Gastrocnemius medialis (tissue), 4 donors: ENCODE measurements around the gene CIPC. TPM values are rescaled to one million over a fixed set of nuclear protein-coding genes. Genes with fewer than 3 reads are reported as not detected.

Experiments used
- ATAC-seq, 2 donors: fragments of 150-250 bp; one replicate each; pipeline ENCODE4 v1.9.1; 2016
- DNase-seq, 2 donors: peaks; one replicate each; pipeline ENCODE4 v3.0.0-alpha.2; 2019
- H3K27ac ChIP-seq, 4 donors: fragments of 200-600 bp; sonication (generic); 1 replicate in 1 of 4; 2 replicates in 3 of 4; pipeline ENCODE4 v1.5.1; 2016 to 2018; ENCODE audit warnings: mild to moderate bottlenecking in 2 of 4, moderate library complexity in 1 of 4
- H3K27me3 ChIP-seq, 3 donors: fragments of 200-600 bp; sonication (generic) in 2 of 3; 1 replicate in 1 of 3; 2 replicates in 2 of 3; pipeline versions ENCODE4 v1.5.1 to v1.6.0; 2016 to 2019; ENCODE audit warnings: mild to moderate bottlenecking in 1 of 3, moderate library complexity in 1 of 3
- H3K36me3 ChIP-seq, 2 donors: fragments of 200-600 bp; sonication (generic) in 1 of 2; one replicate each; pipeline ENCODE4 v1.5.1; 2017 to 2018
- H3K4me1 ChIP-seq, 2 donors: fragments of 200-600 bp; sonication (generic) in 1 of 2; one replicate each; pipeline ENCODE4 v1.5.1; 2016 to 2017; ENCODE audit warnings: mild to moderate bottlenecking in 2 of 2
- H3K4me3 ChIP-seq, 4 donors: fragments of 200-600 bp; sonication (generic) in 3 of 4; 1 replicate in 1 of 4; 2 replicates in 3 of 4; pipeline ENCODE4 v1.5.1; 2016 to 2019; ENCODE audit warnings: mild to moderate bottlenecking in 2 of 4
- H3K9me3 ChIP-seq, 3 donors: fragments of 200-600 bp; sonication (generic) in 2 of 3; 1 replicate in 1 of 3; 2 replicates in 2 of 3; pipeline ENCODE4 v1.5.1; 2016 to 2019
- CTCF ChIP-seq, 5 experiments: fragments of 450-650 bp in 3 of 5; fragments of 200-600 bp in 2 of 5; sonication (generic) in 2 of 5; IDR thresholded peaks in 4 of 5; conservative IDR thresholded peaks in 1 of 5; 1 replicate in 4 of 5; 2 replicates in 1 of 5; pipeline ENCODE4 v1.5.1; 2016 to 2019; ENCODE audit warnings: antibody characterized with exemption in 5 of 5, mild to moderate bottlenecking in 3 of 5, moderate library complexity in 3 of 5
- POLR2A ChIP-seq, 2 donors: fragments of 450-650 bp; IDR thresholded peaks; one replicate each; pipeline ENCODE4 v1.6.1; 2017; ENCODE audit warnings: antibody characterized with exemption in 2 of 2, mild to moderate bottlenecking in 2 of 2, moderate library complexity in 2 of 2
- in situ Hi-C, 4 donors: fragments of 200-750 bp; cut with MboI; loops; one replicate each; pipeline versions ENCODE4 v1.15.0 to v1.8.0; 2017; ENCODE audit warnings: low sequenced_read_pairs in 4 of 4
- intact Hi-C: fragments of 100-400 bp; cut with DNase I; formaldehyde crosslinking; loops from one replicate; pipeline ENCODE4 v1.15.1; 2023; ENCODE audit warnings: low total_unique reads
- total RNA-seq, 4 donors: library from RNA; depleted of rRNA; stranded (reverse); fragments of >200 nt; gene quantifications; one replicate each; pipeline versions ENCODE4 v1.1.0 to v1.2.3, GENCODE V29; 2016

The CIPC gene
- total RNA-seq, 4 donors from 2014 or later, result 114 to 178 (median 120) TPM

DNA sequence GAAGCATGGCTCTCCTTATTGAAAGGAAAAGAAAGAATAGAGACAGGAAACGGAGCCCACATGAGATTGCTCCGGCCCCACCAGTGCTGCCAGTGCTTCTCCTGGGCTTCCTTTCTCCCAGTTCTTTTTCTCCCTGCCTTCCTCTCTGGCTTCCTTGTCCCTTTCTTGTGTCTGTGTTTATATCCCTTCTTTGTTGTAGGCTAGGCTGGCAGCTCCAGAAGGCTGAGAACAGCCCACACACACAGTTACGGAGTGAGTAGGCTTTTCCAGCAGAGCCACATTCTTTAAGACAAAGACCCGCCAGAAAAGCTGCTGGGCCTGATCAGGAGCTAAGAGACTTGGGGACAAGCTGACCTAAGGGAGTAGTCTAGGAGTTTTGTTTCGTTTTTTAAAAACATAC, 13.0 kb downstream of the CIPC start:
- Histone ChIP-seq H3K4me1 (peaks cover 74 to 84% of the 10 kb centered on the region in 2 donors), H3K4me3 (no peak overlapping the region), H3K9me3 (no peaks in the 10 kb centered on the region), H3K27ac (peak overlapping the region; percentile 57 to 99 (median 96)), H3K27me3 (no peaks in the 10 kb centered on the region), H3K36me3 (peaks cover 0 to 76% of the 10 kb centered on the region in 2 donors)
- DNase-seq (no peak), ATAC-seq (no peak)
- intact Hi-C loops (no loop called here), in situ Hi-C loops (loop anchor here in 1 of 4 donors (25.0 kb wide), 1 partner anchor 351 kb away; the partner anchor contains the start of genes AHSA1 and VIPAS39)
- TF ChIP-seq CTCF (IDR thresholded peaks at IDR 0.05 in 4 of 5, conservative IDR thresholded peaks at IDR 0.05 in 1 of 5), result no peak
- no peak for TF ChIP-seq POLR2A (IDR thresholded peaks at IDR 0.05)

DNA sequence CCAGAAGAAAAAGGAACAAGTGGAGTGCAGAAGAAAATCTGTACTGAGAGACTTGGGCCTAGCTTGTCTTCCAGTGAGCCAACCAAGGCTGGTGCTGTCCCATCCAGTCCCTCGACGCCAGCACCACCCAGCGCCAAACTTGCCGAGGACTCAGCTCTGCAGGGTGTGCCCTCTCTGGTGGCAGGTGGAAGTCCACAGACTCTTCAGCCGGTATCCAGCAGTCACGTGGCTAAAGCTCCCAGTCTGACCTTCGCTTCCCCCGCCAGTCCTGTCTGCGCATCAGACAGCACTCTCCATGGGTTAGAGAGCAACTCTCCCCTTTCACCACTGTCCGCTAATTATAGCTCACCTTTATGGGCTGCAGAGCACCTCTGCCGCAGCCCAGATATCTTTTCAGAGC, 15.6 kb downstream of the CIPC start:
- in situ Hi-C loops, result loop anchor here in 1 of 4 donors (25.0 kb wide), 1 partner anchor 349 kb away; the partner anchor contains the start of genes AHSA1 and VIPAS39
- Histone ChIP-seq H3K36me3 (peaks cover 0 to 64% of the 10 kb centered on the region in 2 donors), H3K9me3 (no peaks in the 10 kb centered on the region), H3K27me3 (no peaks in the 10 kb centered on the region), H3K4me3 (no peak overlapping the region), H3K27ac (peak overlapping the region; percentile 71 to 99 (median 96)), H3K4me1 (peaks cover 70 to 79% of the 10 kb centered on the region in 2 donors)
- ATAC-seq (peak; percentile 24 to 88), DNase-seq (peak in 1 of 2 donors; percentile 80)
- TF ChIP-seq POLR2A (IDR thresholded peaks at IDR 0.05), result no peak
- TF ChIP-seq CTCF (IDR thresholded peaks at IDR 0.05 in 4 of 5, conservative IDR thresholded peaks at IDR 0.05 in 1 of 5), result no peak
- intact Hi-C loops, result no loop called here

DNA sequence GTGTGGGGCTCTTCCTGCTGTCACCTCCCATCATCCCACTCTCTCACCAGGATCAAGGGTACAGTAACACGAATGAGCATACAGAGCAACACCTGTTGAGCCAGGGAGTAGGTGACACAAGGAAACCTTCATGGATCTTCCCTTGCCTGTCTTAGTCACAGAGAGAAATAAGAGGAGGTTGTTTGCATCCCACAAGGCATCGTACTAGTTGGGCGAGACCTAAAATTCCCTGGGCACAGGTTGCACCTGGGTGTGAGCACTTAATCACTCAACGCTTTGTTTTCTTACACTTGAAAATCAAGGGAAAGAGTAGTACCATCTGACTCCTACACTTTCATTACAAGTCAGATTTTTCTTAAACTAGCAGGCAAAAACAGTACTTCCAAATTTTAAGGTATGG, 16.6 kb downstream of the CIPC start:
- Histone ChIP-seq H3K36me3 (peaks cover 0 to 58% of the 10 kb centered on the region in 2 donors), H3K4me3 (no peak overlapping the region), H3K4me1 (peaks cover 60 to 73% of the 10 kb centered on the region in 2 donors), H3K27me3 (no peaks in the 10 kb centered on the region), H3K27ac (peak overlapping the region; percentile 71 to 99 (median 96)), H3K9me3 (no peaks in the 10 kb centered on the region)
- ATAC-seq (peak in 1 of 2 donors; percentile 2), DNase-seq (no peak)
- in situ Hi-C loops (loop anchor here in 1 of 4 donors (25.0 kb wide), 1 partner anchor 348 kb away; the partner anchor contains the start of genes AHSA1 and VIPAS39), intact Hi-C loops (no loop called here)
- TF ChIP-seq POLR2A (IDR thresholded peaks at IDR 0.05) (no peak), CTCF (IDR thresholded peaks at IDR 0.05 in 4 of 5, conservative IDR thresholded peaks at IDR 0.05 in 1 of 5) (no peak)

DNA sequence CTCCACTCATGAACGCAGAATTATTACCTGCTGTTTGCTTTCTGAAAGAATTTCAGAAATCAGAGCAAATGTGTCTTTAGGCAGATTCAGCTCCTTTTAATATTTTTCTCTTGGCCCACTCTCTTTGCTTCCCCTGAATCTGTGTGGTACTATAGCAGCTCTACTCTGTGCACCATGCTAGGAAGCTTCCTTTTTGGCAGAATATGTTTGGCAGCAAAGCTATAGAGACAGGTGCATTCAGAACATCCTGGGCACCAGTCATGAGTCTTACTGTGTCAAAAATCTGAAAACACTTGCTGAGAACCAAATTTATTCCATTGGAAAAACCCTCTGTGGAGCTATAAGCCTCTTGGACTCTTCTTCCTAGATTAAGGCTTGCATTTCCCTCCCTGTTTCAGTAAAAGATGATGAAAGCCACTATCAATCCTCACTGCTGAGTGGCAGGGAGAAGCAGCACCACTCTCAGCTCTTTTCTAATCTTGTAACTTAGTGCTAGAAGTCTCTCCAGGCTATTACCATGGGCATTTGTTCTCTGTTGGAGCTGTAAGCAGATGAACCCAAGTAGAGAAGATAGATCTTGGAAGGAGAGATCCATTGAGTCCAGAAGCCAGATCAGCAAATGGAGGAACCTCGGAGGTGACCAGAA, 18.2 kb downstream of the CIPC start:
- H3K9me3 ChIP-seq, result no peaks in the 10 kb centered on the region
- in situ Hi-C loops (loop anchor here in 1 of 4 donors (25.0 kb wide), 1 partner anchor 346 kb away; the partner anchor contains the start of genes AHSA1 and VIPAS39), intact Hi-C loops (no loop called here)
- ATAC-seq, result peak; percentile 57 to 65
- peaks cover 0 to 48% of the 10 kb centered on the region in 2 donors for H3K36me3 ChIP-seq
- no peak overlapping the region for H3K4me3 ChIP-seq
- peaks cover 53 to 73% of the 10 kb centered on the region in 2 donors for H3K4me1 ChIP-seq
- peak overlapping the region; percentile 71 to 99 (median 96) for H3K27ac ChIP-seq
- no peak for DNase-seq
- no peak for TF ChIP-seq POLR2A (IDR thresholded peaks at IDR 0.05)
- no peak for TF ChIP-seq CTCF (IDR thresholded peaks at IDR 0.05 in 4 of 5, conservative IDR thresholded peaks at IDR 0.05 in 1 of 5)
- H3K27me3 ChIP-seq, result no peaks in the 10 kb centered on the region
